Gastroesophageal sphincter (tissue), 3 donors: ENCODE results near the gene TBC1D1.

Source experiments
- CTCF ChIP-seq, 4 experiments: fragments of 200-600 bp in 2 of 4; fragments of 450-650 bp in 2 of 4; sonication (generic) in 1 of 4; IDR thresholded peaks; one replicate each; pipeline ENCODE4 v1.5.1; 2017 to 2019; ENCODE audit warnings: antibody characterized with exemption in 4 of 4, mild to moderate bottlenecking in 2 of 4, moderate library complexity in 2 of 4
- POLR2A ChIP-seq, 2 donors: fragments of 450-650 bp; IDR thresholded peaks; one replicate each; pipeline ENCODE4 v1.6.1; 2017; ENCODE audit warnings: antibody characterized with exemption in 2 of 2, mild to moderate bottlenecking in 2 of 2, moderate library complexity in 1 of 2
- POLR2AphosphoS5 ChIP-seq: sonication (generic); formaldehyde crosslinking; IDR thresholded peaks from one replicate; pipeline ENCODE4 v1.6.1; 2017; ENCODE audit warnings: antibody characterized with exemption

DNA sequence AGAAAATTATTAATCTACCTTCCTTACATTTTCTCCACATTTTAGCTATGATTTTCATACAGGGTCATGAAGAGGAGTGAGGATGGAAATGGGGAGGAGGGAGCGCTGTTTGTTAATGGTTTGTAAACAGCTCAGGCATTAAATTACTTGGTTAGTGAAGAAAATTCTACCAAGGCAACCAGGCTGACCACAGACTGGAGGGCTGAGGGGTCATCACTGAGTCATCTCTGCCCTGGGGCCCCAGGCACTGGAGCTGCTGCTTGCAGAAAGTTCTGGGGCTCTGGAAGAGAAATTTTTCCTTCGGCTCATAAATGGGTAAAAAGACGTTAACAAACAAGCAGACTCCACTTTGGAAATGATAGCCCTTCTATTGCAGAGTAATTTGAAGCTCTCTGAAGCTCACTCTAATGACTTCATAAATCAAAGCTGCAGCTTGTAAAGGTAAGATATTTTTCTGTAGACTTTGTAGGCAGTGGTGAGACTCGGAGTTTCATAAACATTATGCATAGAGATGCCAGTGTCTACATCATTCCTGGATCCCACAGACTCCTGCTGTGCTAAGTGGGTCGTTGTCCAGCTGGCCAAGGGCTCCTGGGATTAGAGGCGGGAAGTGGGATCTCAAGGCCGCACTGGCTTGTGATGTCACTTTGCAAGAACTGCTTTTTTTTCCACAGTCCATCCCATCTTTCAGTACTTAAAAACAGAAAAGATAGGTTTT is 228.9 kb downstream of the TBC1D1 start:
- TF ChIP-seq POLR2A (IDR thresholded peaks at IDR 0.05) (no peak), CTCF (IDR thresholded peaks at IDR 0.05) (no peak), POLR2AphosphoS5 (no peak)
